HG02973 (cell line): ENCODE data around the gene TAF1.
"Not testable (repeated sequence)": the region's sequence is repeated elsewhere in the genome, so short reads cannot be mapped to it uniquely, and the experiment has no call there.

Source experiments
- ATAC-seq: cut with Tn5 transposase; IDR thresholded peaks from one replicate; pipeline ENCODE4 v1.9.1; 2021; ENCODE audit warnings: moderate library complexity; ENCODE audit not compliant: unreplicated experiment

TAF1 gene

GRCh38 chrX:71416260-71416659 lies 50.1 kb downstream of the TAF1 start:
- not testable (repeated sequence) for ATAC-seq

- no peak for ATAC-seq
These were observed 54.5 kb downstream of the TAF1 start for GRCh38 chrX:71420686-71421085.

- no peak for ATAC-seq
These were observed 66.6 kb downstream of the TAF1 start for GRCh38 chrX:71432733-71433132.

GRCh38 chrX:71438750-71439149 lies 72.6 kb downstream of the TAF1 start:
- no peak for ATAC-seq

- ATAC-seq = no peak
These were observed 73.3 kb downstream of the TAF1 start for GRCh38 chrX:71439420-71439819.

GRCh38 chrX:71439896-71440295 lies 73.7 kb downstream of the TAF1 start:
- ATAC-seq = no peak

- ATAC-seq = no peak
These were observed 74.2 kb downstream of the TAF1 start for GRCh38 chrX:71440401-71440800.

GRCh38 chrX:71441809-71442208 lies 75.7 kb downstream of the TAF1 start:
- not testable (repeated sequence) for ATAC-seq

GRCh38 chrX:71450433-71451106 lies 84.4 kb downstream of the TAF1 start:
- no peak for ATAC-seq

GRCh38 chrX:71451518-71451917 lies 85.4 kb downstream of the TAF1 start:
- ATAC-seq = not testable (repeated sequence)

GRCh38 chrX:71453056-71453455 lies 86.9 kb downstream of the TAF1 start:
- no peak for ATAC-seq

GRCh38 chrX:71454222-71454621 lies 88.1 kb downstream of the TAF1 start:
- no peak for ATAC-seq

- ATAC-seq = no peak
These were observed 92.7 kb downstream of the TAF1 start for GRCh38 chrX:71458866-71459265.

- ATAC-seq = no peak
These were observed 98.8 kb downstream of the TAF1 start for GRCh38 chrX:71464968-71465367.

- ATAC-seq = no peak
These were observed 100.9 kb downstream of the TAF1 start for GRCh38 chrX:71466979-71467523.

- no peak for ATAC-seq
These were observed 109.8 kb downstream of the TAF1 start for GRCh38 chrX:71475785-71476540.

GRCh38 chrX:71482228-71482958 lies 116.2 kb downstream of the TAF1 start:
- no peak for ATAC-seq

- no peak for ATAC-seq
These were observed 121.7 kb downstream of the TAF1 start for GRCh38 chrX:71487814-71488213.

- ATAC-seq = no peak
These were observed 123.4 kb downstream of the TAF1 start for GRCh38 chrX:71489540-71489939.

- no peak for ATAC-seq
These were observed 126.3 kb downstream of the TAF1 start for GRCh38 chrX:71492231-71493065.
